Transverse colon (tissue), 4 donors: ENCODE data around the gene ADD3. TPM values are rescaled to one million over a fixed set of nuclear protein-coding genes. Genes with fewer than 3 reads are reported as not detected.

Experiments
- DNase-seq: peaks from one replicate; pipeline ENCODE4 v3.0.0-alpha.2; 2019
- H3K27ac ChIP-seq, 4 donors: fragments of 200-600 bp; sonication (generic); 2 replicates each; pipeline ENCODE4 v1.5.1; 2016 to 2018; ENCODE audit warnings: inconsistent platforms in 4 of 4
- H3K27me3 ChIP-seq: fragments of 200-600 bp; sonication (generic); 2 replicates; pipeline ENCODE4 v1.5.1; 2017; ENCODE audit warnings: inconsistent platforms
- H3K36me3 ChIP-seq, 4 donors: fragments of 200-600 bp; sonication (generic); 2 replicates each; pipeline ENCODE4 v1.5.1; 2017 to 2019; ENCODE audit warnings: inconsistent platforms in 4 of 4
- H3K4me1 ChIP-seq, 4 donors: fragments of 200-600 bp; sonication (generic); 2 replicates each; pipeline ENCODE4 v1.5.1; 2017 to 2020; ENCODE audit warnings: inconsistent platforms in 4 of 4
- H3K4me3 ChIP-seq, 4 donors: fragments of 200-600 bp; sonication (generic); 1 replicate in 1 of 4; 2 replicates in 3 of 4; pipeline versions ENCODE4 v1.5.1 to v1.6.1; 2017 to 2019; ENCODE audit warnings: inconsistent platforms in 4 of 4
- H3K9me3 ChIP-seq, 2 donors: fragments of 200-600 bp; sonication (generic); 2 replicates each; pipeline ENCODE4 v1.5.1; 2017 to 2019; ENCODE audit warnings: inconsistent platforms in 2 of 2
- EP300 ChIP-seq: sonication (generic); formaldehyde crosslinking; IDR thresholded peaks from one replicate; pipeline ENCODE4 v1.6.1; 2017; ENCODE audit warnings: antibody characterized with exemption, low read depth
- POLR2A ChIP-seq: fragments of 450-650 bp; IDR thresholded peaks from one replicate; pipeline ENCODE4 v1.6.1; 2016; ENCODE audit warnings: antibody characterized with exemption, mild to moderate bottlenecking, moderate library complexity
- POLR2AphosphoS5 ChIP-seq, 3 donors: sonication (generic); formaldehyde crosslinking; IDR thresholded peaks; one replicate each; pipeline ENCODE4 v1.6.1; 2016; ENCODE audit warnings: antibody characterized with exemption in 3 of 3
- WGBS, 2 donors: methylation state at CpG; one replicate each; pipeline ENCODE4 v1.1.5; 2018; ENCODE audit warnings: low coverage in 1 of 2; 5-methylcytosine and 5-hydroxymethylcytosine counted together
- in situ Hi-C, 4 donors: fragments of 200-750 bp; cut with MboI; loops; one replicate each; pipeline versions ENCODE4 v1.15.0 to v1.15.1; 2017; ENCODE audit warnings: low sequenced_read_pairs in 3 of 4, low pct_ligation_motif_present in 1 of 4, low pct_unique_long_range_greater_than_20kb in 1 of 4
- intact Hi-C: fragments of 100-400 bp; cut with DNase I; formaldehyde crosslinking; loops from one replicate; pipeline ENCODE4 v1.15.1; 2023; ENCODE audit warnings: low total_unique reads
- total RNA-seq, 4 donors: library from RNA; depleted of rRNA; stranded (reverse); fragments of >200 nt; gene quantifications; one replicate each; pipeline ENCODE4 v1.1.0, GENCODE V29; 2016
- TF ChIP-seq, protein P1 (sequence below), 5 experiments: fragments of 200-600 bp in 3 of 5; fragments of 450-650 bp in 2 of 5; sonication (generic) in 3 of 5; IDR thresholded peaks; 1 replicate in 2 of 5; 2 replicates in 3 of 5; pipeline ENCODE4 v1.5.1; 2016 to 2017; ENCODE audit warnings: antibody characterized with exemption in 5 of 5, inconsistent platforms in 3 of 5, mild to moderate bottlenecking in 2 of 5, moderate library complexity in 1 of 5

Gene ADD3
- total RNA-seq, 4 donors from 2014 or later = 175 to 342 (median 258) TPM

DNA sequence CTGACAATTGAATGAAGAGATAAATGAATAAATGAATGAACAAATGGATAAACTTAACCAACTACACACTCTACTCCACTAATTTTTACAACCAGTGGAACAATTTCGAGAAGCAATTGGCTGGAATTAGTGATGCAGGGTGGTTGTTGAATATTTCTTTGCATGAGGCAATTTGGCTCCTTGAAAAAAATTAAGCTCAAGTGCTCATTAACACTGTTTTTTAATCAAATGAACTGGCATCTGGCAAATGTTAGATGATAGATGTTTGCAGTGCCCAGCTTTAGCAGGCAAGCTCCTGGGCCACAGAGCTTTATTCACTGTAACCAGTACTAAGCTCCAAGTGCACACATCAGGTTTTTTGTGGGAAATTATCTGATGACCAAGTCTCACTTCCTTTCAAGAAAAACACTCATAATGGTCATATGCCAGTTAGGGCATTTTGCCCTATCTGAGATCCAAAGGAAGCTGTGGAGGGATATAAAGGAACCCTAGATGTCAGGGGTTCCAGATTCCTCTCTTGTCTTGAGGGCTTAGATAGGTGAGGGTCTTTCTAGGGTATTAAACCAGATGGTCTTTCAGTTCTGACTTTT lies 16.4 kb upstream of the ADD3 start:
- H3K4me3 ChIP-seq = no peak overlapping the region
- H3K27ac ChIP-seq = no peak overlapping the region
- DNase-seq = no peak
- no peaks in the 10 kb centered on the region for H3K36me3 ChIP-seq
- TF ChIP-seq, protein P1, sequence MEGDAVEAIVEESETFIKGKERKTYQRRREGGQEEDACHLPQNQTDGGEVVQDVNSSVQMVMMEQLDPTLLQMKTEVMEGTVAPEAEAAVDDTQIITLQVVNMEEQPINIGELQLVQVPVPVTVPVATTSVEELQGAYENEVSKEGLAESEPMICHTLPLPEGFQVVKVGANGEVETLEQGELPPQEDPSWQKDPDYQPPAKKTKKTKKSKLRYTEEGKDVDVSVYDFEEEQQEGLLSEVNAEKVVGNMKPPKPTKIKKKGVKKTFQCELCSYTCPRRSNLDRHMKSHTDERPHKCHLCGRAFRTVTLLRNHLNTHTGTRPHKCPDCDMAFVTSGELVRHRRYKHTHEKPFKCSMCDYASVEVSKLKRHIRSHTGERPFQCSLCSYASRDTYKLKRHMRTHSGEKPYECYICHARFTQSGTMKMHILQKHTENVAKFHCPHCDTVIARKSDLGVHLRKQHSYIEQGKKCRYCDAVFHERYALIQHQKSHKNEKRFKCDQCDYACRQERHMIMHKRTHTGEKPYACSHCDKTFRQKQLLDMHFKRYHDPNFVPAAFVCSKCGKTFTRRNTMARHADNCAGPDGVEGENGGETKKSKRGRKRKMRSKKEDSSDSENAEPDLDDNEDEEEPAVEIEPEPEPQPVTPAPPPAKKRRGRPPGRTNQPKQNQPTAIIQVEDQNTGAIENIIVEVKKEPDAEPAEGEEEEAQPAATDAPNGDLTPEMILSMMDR (IDR thresholded peaks at IDR 0.05) = no peak
- no peak for TF ChIP-seq EP300
- TF ChIP-seq POLR2AphosphoS5 (IDR thresholded peaks at IDR 0.05) = no peak
- TF ChIP-seq POLR2A = no peak
- in situ Hi-C loops = loop anchor here in 1 of 4 donors (25.0 kb wide), 1 partner anchor 104 kb away; no protein-coding TSS in a partner anchor
- H3K27me3 ChIP-seq = no peaks in the 10 kb centered on the region
- peaks cover under 1 to 37% (median 16%) of the 10 kb centered on the region in 4 donors for H3K4me1 ChIP-seq
- intact Hi-C loops = no loop called here
- H3K9me3 ChIP-seq = no peaks in the 10 kb centered on the region
- 86 to 87% methylated on average over 1 of the region's 1 CpG for WGBS, 2 donors

DNA sequence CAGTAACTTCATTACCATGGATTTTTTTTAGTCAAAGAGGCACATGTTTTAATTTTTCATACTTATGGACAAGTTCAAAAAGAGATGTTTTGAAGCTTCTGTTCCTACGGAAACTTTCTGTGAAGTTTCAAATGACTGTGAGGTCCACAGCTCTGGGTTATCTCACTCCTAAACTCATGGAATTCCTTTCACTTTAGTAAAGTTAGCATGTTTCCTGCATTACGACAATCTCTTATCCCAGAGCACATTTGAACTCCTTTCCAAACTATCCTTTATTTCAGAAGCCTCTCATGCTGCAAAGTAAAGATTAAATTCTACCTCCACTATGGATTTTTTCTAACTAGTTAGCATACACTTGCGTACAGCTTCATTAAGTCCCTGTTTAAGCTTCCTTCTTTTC lies 15.3 kb upstream of the ADD3 start:
- in situ Hi-C loops = loop anchor here in 1 of 4 donors (25.0 kb wide), 1 partner anchor 105 kb away; no protein-coding TSS in a partner anchor
- Histone ChIP-seq H3K4me1 (peaks cover 4 to 48% (median 19%) of the 10 kb centered on the region in 4 donors), H3K27me3 (no peaks in the 10 kb centered on the region), H3K36me3 (no peaks in the 10 kb centered on the region), H3K27ac (peak overlapping the region; percentile 23 to 44 (median 39)), H3K4me3 (no peak overlapping the region), H3K9me3 (no peaks in the 10 kb centered on the region)
- WGBS, 2 donors = 48 to 65% methylated on average over 3 of the region's 3 CpGs
- TF ChIP-seq POLR2A (no peak), EP300 (no peak), POLR2AphosphoS5 (IDR thresholded peaks at IDR 0.05) (no peak)
- TF ChIP-seq, protein P1 (IDR thresholded peaks at IDR 0.05) = no peak
- intact Hi-C loops = no loop called here
- no peak for DNase-seq

- Histone ChIP-seq H3K27me3 (no peaks in the 10 kb centered on the region), H3K27ac (peak overlapping the region in 2 of 4 donors; percentile 70 to 75), H3K9me3 (no peaks in the 10 kb centered on the region), H3K4me3 (no peak overlapping the region), H3K36me3 (no peaks in the 10 kb centered on the region), H3K4me1 (peaks cover 4 to 60% (median 26%) of the 10 kb centered on the region in 4 donors)
- in situ Hi-C loops (loop anchor here in 1 of 4 donors (25.0 kb wide), 1 partner anchor 106 kb away; no protein-coding TSS in a partner anchor), intact Hi-C loops (no loop called here)
- TF ChIP-seq, protein P1 (IDR thresholded peaks at IDR 0.05) = no peak
- TF ChIP-seq EP300 = no peak
- no peak for TF ChIP-seq POLR2A
- TF ChIP-seq POLR2AphosphoS5 (IDR thresholded peaks at IDR 0.05) = no peak
- 60 to 61% methylated on average over 5 to 7 of the region's 7 CpGs for WGBS, 2 donors
- no peak for DNase-seq
Observed at GRCh38 chr10:109993551-109994330, 14.0 kb upstream of the ADD3 start.
